Measurements from ENCODE around the gene TLE1. TPM values are rescaled to one million over a fixed set of nuclear protein-coding genes. Genes with fewer than 3 reads are reported as not detected.

Gene TLE1
- total and polyA plus RNA-seq, 10 of the 15 experiments (the other 5 are each of a cell fraction or from before 2014, with no cell fraction given): 0.04 to 0.23 (median 0.10) TPM; not detected in 6

DNA sequence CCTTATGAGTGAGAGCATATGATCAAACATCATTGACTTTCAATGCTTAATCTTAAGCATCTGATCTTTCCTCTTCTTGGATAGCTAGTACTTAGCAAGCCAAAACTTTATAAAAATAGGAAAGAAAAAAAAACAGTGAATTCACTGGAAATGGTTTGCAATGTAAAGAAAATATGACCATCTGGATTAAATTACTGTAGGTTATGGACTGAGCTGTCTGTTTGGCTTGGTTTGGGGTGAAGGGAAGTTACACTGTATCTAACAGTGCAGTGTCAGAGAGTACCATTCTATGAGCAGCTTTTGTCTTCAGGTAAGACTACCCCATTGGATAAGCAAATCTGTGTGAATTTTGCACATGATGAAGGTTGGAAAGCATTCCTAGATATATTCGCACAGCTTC, 151.4 kb downstream of the TLE1 start:
- Histone ChIP-seq H3K9ac (ENCODE audit: control insufficient read depth, insufficient read depth, low read length) (no peak overlapping the region), H3K4me1 (ENCODE audit: control insufficient read depth, insufficient read depth, low read length) (no peaks in the 10 kb centered on the region), H3K36me3 (ENCODE audit: control insufficient read depth in 2 of 2, insufficient read depth in 2 of 2, low read length in 1 of 2) (no peaks in the 10 kb centered on the region), H3K27me3 (replicated peaks in 1 of 2; ENCODE audit: control insufficient read depth in 2 of 2, insufficient read depth in 2 of 2, low read length in 1 of 2) (no peaks in the 10 kb centered on the region), H3K9me3 (replicated peaks; ENCODE audit: control insufficient read depth, insufficient read depth, low read length) (no peaks in the 10 kb centered on the region), H4K20me1 (ENCODE audit: control insufficient read depth, insufficient read depth) (no peaks in the 10 kb centered on the region), H3K4me3 (no peak overlapping the region), H3K4me2 (ENCODE audit: control insufficient read depth, insufficient read depth) (no peak overlapping the region), H3K27ac (ENCODE audit: control insufficient read depth, insufficient read depth) (no peak overlapping the region), H3K79me2 (ENCODE audit: control insufficient read depth, insufficient read depth, low read length) (no peaks in the 10 kb centered on the region), H2AFZ (ENCODE audit: control insufficient read depth, low read depth, low read length) (no peak overlapping the region)
- BruUV-seq (replicated peaks): no TSS peak
- ChIA-PET POLR2A (no interaction called here), SMC1A (ENCODE audit: uncharacterized antibody, unreplicated experiment) (interaction anchor here (1.0 kb wide), 1 partner anchor 9 kb away, joined by 3 read pairs; no protein-coding TSS in a partner anchor), RAD21 (ENCODE audit: unreplicated experiment) (no interaction called here), CTCF (no interaction called here)
- 83% methylated on average over 1 of the region's 1 CpG for WGBS (ENCODE audit: insufficient coverage, insufficient replicate concordance, low lambda C conversion rate, missing lambda C conversion rate)
- no peak for ATAC-seq
- FAIRE-seq: no peak
- intact Hi-C loops (cut with micrococcal nuclease; ENCODE audit: unreplicated experiment): no loop called here
- in situ Hi-C loops (cut with MboI): no loop called here
- no peak for DNase-seq (ENCODE audit: low read depth, low spot score)
- TF ChIP-seq, protein P1, sequence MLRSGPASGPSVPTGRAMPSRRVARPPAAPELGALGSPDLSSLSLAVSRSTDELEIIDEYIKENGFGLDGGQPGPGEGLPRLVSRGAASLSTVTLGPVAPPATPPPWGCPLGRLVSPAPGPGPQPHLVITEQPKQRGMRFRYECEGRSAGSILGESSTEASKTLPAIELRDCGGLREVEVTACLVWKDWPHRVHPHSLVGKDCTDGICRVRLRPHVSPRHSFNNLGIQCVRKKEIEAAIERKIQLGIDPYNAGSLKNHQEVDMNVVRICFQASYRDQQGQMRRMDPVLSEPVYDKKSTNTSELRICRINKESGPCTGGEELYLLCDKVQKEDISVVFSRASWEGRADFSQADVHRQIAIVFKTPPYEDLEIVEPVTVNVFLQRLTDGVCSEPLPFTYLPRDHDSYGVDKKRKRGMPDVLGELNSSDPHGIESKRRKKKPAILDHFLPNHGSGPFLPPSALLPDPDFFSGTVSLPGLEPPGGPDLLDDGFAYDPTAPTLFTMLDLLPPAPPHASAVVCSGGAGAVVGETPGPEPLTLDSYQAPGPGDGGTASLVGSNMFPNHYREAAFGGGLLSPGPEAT (IDR thresholded peaks at IDR 0.05; ENCODE audit: low read depth): no peak
- no peak for TF ChIP-seq CBX5 (IDR thresholded peaks at IDR 0.05; ENCODE audit: low read depth)
- no peak for TF ChIP-seq TCF12 (IDR thresholded peaks at IDR 0.05; ENCODE audit: low read depth, low read length)
- no peak for TF ChIP-seq SUPT20H (IDR thresholded peaks at IDR 0.05; ENCODE audit: borderline replicate concordance, control insufficient read depth, low read depth, low read length)
- no peak for TF ChIP-seq MTA2 (IDR thresholded peaks at IDR 0.05; ENCODE audit: low read depth)
- no peak for TF ChIP-seq RAD51 (IDR thresholded peaks at IDR 0.05)
- no peak for TF ChIP-seq IRF4 (IDR thresholded peaks at IDR 0.05; ENCODE audit: low read depth, low read length)
- TF ChIP-seq, protein P2, sequence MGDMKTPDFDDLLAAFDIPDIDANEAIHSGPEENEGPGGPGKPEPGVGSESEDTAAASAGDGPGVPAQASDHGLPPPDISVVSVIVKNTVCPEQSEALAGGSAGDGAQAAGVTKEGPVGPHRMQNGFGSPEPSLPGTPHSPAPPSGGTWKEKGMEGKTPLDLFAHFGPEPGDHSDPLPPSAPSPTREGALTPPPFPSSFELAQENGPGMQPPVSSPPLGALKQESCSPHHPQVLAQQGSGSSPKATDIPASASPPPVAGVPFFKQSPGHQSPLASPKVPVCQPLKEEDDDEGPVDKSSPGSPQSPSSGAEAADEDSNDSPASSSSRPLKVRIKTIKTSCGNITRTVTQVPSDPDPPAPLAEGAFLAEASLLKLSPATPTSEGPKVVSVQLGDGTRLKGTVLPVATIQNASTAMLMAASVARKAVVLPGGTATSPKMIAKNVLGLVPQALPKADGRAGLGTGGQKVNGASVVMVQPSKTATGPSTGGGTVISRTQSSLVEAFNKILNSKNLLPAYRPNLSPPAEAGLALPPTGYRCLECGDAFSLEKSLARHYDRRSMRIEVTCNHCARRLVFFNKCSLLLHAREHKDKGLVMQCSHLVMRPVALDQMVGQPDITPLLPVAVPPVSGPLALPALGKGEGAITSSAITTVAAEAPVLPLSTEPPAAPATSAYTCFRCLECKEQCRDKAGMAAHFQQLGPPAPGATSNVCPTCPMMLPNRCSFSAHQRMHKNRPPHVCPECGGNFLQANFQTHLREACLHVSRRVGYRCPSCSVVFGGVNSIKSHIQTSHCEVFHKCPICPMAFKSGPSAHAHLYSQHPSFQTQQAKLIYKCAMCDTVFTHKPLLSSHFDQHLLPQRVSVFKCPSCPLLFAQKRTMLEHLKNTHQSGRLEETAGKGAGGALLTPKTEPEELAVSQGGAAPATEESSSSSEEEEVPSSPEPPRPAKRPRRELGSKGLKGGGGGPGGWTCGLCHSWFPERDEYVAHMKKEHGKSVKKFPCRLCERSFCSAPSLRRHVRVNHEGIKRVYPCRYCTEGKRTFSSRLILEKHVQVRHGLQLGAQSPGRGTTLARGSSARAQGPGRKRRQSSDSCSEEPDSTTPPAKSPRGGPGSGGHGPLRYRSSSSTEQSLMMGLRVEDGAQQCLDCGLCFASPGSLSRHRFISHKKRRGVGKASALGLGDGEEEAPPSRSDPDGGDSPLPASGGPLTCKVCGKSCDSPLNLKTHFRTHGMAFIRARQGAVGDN (IDR thresholded peaks at IDR 0.05): no peak
- TF ChIP-seq, protein P3, sequence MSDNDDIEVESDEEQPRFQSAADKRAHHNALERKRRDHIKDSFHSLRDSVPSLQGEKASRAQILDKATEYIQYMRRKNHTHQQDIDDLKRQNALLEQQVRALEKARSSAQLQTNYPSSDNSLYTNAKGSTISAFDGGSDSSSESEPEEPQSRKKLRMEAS (IDR thresholded peaks at IDR 0.05; ENCODE audit: low read depth, low read length): no peak
- TF ChIP-seq CEBPB (IDR thresholded peaks at IDR 0.05; ENCODE audit: borderline replicate concordance in 1 of 2, low read depth in 2 of 2, low read length in 2 of 2): no peak
- no peak for TF ChIP-seq CHD1 (IDR thresholded peaks at IDR 0.05; ENCODE audit: low read depth, low read length)
- TF ChIP-seq ATF2 (IDR thresholded peaks at IDR 0.05; ENCODE audit: low read length): no peak
- no peak for TF ChIP-seq BHLHE40 (IDR thresholded peaks at IDR 0.05; ENCODE audit: borderline replicate concordance in 1 of 2, low read depth in 2 of 2, low read length in 1 of 2)
- no peak for TF ChIP-seq MTA3 (IDR thresholded peaks at IDR 0.05; ENCODE audit: borderline replicate concordance, low read length)
- no peak for TF ChIP-seq CBFB (IDR thresholded peaks at IDR 0.05; ENCODE audit: low read depth)
- no peak for TF ChIP-seq MLLT1 (IDR thresholded peaks at IDR 0.05)

All from GM12878 (cell line).